HCEC 1CT (cell line): ENCODE data around the gene VRK1.
"Not testable (repeated sequence)": the region's sequence is repeated elsewhere in the genome, so short reads cannot be mapped to it uniquely, and the experiment has no call there.

Source experiments
- DNase-seq: peaks from one replicate; pipeline ENCODE4 v3.0.0-alpha.2; 2017

VRK1 gene, protein sequence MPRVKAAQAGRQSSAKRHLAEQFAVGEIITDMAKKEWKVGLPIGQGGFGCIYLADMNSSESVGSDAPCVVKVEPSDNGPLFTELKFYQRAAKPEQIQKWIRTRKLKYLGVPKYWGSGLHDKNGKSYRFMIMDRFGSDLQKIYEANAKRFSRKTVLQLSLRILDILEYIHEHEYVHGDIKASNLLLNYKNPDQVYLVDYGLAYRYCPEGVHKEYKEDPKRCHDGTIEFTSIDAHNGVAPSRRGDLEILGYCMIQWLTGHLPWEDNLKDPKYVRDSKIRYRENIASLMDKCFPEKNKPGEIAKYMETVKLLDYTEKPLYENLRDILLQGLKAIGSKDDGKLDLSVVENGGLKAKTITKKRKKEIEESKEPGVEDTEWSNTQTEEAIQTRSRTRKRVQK

GRCh38 chr14:96796851-96797581, at the start of gene VRK1:
Gene VRK1, plus strand, starts transcription at chr14:96797382. Its CDS starts 36,090 bp downstream, at chr14:96833472.
- peak; percentile 96 for DNase-seq

DNA sequence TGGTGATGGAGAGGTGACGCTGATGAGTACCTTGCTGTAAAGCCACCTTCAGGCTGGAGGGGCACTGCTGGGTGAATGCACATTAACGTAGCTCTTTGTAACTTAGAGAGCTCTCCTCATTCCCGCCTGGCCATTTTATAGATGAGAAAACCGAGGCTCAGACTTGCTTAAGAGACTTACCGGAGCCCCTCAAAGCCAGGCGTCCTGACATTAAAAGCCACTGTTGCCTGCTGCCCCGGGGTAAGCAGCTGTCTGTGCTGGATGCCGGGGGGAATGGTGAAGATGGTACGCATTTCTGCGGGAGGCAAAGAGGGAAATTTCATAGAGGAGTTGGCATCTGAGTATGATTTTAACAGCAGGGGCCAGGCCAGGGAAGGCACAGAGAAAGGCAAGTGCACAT, 49.6 kb upstream of the VRK1 start:
- DNase-seq, result no peak

DNA sequence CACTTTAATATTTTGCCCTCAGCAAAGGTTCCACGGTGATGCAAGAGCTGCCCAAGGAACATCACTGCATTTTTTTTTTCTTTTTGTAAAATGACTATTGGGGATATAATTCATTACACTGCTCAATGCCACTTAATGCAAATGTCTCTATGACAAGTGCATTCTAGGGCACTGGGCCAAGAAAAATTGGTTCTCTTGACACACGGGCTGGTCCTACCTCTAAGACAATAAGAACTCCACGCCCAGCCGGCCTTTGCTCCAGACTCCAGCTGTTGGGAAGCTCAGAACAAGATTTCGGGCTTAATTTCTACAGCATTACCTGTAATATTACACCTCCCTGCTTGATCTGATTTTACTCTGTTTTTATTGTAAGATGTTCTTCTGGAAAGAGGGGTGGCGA, 48.8 kb upstream of the VRK1 start:
- DNase-seq, result no peak

- DNase-seq, result no peak
Observed at GRCh38 chr14:96751505-96751904, 45.7 kb upstream of the VRK1 start.

GRCh38 chr14:96752125-96752524, 45.1 kb upstream of the VRK1 start:
- no peak for DNase-seq

- peak; percentile 76 for DNase-seq
Observed at GRCh38 chr14:96752594-96752993, 44.6 kb upstream of the VRK1 start.

- DNase-seq, result no peak
Observed at GRCh38 chr14:96754162-96754844, 42.9 kb upstream of the VRK1 start.

DNA sequence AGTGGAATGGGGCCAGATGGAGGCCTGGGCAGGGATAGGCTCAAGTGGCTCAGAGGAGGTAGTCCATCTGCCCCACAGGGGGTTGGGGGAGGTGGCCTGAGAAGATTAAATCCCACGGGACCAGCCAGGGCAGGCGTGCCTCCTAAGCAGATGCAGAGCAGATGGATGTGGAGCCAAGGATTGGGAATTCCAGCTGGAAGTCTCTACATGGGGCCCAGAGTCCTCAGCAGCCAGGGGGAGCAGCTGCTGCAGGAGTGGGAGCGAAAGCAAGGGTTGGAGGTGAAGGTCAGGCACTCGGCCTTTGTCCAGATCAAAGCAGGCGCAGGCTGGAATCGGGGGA, 42.4 kb upstream of the VRK1 start:
- DNase-seq, result peak; percentile 21

- DNase-seq, result no peak
Observed at GRCh38 chr14:96756745-96757144, 40.4 kb upstream of the VRK1 start.

GRCh38 chr14:96757456-96757855, 39.7 kb upstream of the VRK1 start:
- no peak for DNase-seq

GRCh38 chr14:96761066-96761465, 36.1 kb upstream of the VRK1 start:
- DNase-seq, result no peak

DNA sequence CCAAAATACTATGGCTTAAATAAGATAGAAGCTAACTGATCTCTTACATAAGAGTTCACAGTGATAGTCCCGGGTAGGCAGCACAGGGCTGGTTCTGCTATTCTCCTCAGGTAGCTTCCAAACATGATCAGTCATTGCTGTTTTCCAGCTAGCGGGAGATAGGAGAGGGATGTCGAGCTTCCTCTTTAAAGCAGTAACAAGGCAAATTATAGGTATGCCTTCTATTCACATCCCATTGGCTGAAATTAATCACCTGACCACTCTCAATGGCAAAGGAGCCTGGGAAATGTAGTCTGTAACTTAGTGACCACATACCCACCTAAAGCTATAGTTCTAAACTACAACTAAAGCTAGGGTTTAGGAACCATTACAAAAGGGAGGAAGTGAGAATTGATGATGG, 34.5 kb upstream of the VRK1 start:
- DNase-seq, result peak; percentile 41

DNA sequence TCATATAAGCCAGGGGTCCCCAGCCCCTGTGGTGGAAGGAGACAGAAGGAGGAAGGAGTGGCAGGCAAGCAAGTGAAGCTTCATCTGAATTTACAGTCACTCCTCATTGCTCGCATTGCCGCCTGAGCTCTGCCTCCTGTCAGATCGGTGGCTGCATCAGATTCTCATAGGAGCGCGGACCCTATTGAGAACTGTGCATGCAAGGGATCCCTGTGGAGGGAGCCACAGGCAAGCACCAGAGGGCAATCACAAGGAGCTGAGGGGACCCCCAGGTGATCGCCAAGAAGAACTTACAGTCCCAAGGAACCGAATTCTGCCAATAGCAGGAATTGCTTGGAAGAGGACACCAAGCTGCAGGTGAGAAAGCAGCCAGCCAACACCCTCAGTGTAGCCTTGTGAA, 33.2 kb upstream of the VRK1 start:
- DNase-seq, result no peak

- not testable (repeated sequence) for DNase-seq
Observed at GRCh38 chr14:96765205-96765604, 32.0 kb upstream of the VRK1 start.

- no peak for DNase-seq
Observed at GRCh38 chr14:96772929-96773328, 24.3 kb upstream of the VRK1 start.

DNA sequence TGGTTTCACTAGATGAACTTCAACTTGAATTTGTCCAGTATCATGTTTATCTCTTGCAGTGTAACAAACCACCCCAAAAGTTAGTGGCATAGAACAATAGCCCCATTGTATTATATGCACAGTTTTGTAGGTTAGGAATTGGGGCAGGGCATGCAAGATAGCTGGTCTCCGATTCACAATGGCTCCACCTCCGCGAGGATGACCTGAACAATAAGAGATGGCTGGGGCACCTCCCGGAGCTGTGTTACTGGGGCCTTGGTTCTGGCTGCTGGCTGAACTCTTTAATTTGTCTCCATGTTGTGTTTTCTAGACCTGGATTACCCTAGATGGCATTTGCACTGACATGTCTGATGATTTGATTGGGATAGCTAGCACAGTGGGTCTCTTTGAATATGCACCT, 20.4 kb upstream of the VRK1 start:
- DNase-seq, result no peak

DNA sequence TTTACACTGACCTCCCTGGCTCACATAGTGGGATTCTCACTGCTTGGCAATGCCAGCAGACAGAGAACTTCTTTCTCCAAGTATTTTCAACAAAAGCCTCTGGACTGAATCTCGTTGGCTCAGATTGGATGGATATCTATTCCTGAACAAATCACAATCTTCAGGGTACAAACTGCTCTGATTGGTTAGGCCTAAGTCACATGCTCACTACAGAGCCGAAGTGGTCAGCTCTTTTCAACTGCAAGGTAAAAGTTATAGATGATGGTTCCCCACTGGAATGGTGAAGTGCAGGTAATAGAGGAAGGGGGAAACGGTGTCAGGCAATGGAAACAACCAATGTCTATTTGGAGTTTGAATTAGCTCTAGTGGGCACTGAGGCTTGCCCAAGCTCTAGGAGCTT, 16.7 kb upstream of the VRK1 start:
- DNase-seq, result no peak

DNA sequence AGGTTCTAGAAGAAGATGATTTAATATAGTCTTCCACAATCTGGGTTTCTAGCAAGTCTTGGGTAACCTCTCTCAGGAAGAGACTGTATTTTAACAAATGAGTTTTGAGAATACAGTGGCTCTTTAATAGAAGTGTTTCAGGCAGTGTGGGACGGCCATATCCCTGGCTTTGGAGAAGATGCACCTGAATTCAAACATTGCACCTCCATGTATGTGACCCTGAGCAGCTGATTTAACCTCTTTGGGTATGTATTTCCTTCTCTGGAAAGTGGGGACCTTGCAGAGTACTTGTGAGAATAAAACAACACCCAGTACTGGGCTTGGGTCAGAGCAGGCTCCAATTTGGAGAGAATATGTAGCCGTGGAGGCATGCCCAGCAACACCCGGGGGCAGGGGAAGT, 15.8 kb upstream of the VRK1 start:
- DNase-seq, result no peak

GRCh38 chr14:96782436-96782835, 14.7 kb upstream of the VRK1 start:
- no peak for DNase-seq

GRCh38 chr14:96783043-96783914, 13.9 kb upstream of the VRK1 start:
- DNase-seq, result no peak

- no peak for DNase-seq
Observed at GRCh38 chr14:96783915-96784224, 13.3 kb upstream of the VRK1 start.

DNA sequence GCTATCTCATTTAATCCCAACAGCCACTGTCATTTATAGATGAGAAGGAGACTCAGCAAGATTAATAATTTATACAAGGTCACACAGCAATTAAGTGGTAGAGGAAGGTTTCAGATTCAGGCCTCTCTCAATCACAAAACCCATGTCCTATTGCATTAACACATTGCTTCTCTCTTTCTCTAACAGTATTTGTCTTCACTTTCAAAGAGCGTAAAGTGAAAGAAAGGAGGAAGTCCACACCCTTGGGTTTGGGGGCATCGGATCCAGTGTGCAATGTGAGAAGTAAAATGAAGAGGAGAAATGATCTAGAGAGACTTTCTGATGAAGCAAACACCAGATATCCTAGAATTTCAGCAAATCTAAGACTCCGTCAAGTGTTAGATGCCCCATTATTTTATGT, 7.0 kb upstream of the VRK1 start:
- no peak for DNase-seq

DNA sequence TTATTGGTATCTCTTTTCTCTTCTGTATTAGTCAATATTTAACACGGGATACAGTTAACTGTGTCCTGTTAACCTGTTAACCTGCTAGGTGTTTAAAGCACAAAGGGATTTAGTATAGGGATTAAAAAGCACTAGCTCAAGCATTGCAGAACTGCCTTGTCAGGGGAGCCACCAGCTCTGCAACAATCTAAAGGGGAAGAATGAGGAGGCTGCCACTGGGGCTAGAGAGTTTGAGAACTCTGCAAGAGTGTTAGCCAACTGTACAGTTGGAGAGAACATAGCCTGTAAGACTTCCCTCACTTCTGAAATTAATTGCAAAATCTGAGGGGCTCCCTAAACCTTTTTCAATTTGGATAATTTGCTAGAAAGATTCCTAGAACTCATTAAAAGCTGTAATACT, 6.5 kb upstream of the VRK1 start:
- no peak for DNase-seq
